SKM-1 treated with dmso at 0.1 percent for 144 hours (cell line): Measurements from ENCODE around the gene PELI2.
A peak's percentile ranks its signal among the peaks of the same experiment; 100 is the strongest.

Experiments used
- DNase-seq: peaks from one replicate; lab custom pipeline; 2025; ENCODE audit not compliant: unreplicated experiment; lab: John Stamatoyannopoulos, UW

Gene PELI2, protein sequence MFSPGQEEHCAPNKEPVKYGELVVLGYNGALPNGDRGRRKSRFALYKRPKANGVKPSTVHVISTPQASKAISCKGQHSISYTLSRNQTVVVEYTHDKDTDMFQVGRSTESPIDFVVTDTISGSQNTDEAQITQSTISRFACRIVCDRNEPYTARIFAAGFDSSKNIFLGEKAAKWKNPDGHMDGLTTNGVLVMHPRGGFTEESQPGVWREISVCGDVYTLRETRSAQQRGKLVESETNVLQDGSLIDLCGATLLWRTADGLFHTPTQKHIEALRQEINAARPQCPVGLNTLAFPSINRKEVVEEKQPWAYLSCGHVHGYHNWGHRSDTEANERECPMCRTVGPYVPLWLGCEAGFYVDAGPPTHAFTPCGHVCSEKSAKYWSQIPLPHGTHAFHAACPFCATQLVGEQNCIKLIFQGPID

DNA sequence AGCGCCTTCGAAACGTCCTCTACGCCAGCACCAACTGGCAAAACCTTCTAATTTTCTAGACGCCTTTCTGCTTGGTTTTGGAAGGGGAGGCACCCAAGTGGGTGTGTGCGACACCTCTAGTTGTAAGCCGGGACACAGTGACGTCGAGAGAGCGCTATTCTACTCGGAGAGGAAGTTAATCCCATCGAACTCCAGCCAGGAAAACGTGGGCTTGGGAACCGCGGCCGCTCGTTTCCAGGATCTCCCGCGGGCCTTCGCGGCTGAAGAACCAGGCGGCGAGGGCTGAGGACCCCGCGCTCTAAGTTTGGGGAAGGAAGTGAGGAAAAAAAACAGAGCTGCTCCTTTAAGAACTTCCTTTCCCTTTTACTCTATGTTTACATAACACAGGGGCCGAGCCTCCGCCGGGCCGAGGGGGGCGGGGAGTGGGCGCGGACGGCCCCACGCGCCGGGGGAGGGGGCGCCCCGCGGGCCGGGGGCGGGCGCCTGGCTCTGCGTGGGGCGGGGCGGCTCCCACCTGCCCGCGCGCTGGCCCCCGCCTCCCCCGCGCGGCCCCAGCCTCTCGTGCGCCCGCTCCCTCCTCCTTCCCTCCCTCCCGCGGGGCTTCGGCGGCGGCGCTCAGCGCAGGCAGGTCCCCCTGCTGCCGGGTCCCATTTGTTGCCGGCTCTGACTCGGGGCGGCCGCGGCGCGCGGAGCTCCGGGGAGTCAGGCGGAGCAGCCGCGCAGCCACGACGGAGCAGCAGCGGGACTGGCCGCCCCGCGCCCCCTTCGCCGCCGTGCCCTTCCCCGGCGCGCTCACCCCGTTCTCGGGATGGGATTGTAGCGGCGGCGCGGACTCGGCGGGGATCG is at the start of gene PELI2:
Gene PELI2, plus strand, starts transcription at position 647 of the 846 bp plus-strand sequence. CDS start 250 bp downstream, outside the sequence.
- DNase-seq, result peak; percentile 74

DNA sequence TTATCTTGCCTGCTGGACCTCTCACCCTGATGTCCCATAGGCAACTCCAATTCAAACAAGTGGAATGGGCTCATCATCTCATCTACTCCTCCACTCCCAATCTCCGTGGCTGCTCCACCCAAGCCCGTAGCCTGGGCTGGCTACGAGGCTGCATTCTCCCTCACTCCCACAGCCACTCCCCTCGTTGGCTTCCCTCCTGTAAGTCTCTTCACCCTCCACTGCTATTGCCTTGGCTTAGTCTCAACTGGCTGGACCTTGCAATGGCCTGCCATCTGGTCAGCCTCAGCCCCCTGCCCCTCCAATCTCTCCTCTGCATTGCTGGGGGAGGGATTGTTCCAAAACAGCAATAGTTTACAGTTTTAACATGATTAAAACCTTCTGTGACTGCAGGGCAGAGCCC is 44.4 kb upstream of the PELI2 start:
- DNase-seq, result no peak

DNA sequence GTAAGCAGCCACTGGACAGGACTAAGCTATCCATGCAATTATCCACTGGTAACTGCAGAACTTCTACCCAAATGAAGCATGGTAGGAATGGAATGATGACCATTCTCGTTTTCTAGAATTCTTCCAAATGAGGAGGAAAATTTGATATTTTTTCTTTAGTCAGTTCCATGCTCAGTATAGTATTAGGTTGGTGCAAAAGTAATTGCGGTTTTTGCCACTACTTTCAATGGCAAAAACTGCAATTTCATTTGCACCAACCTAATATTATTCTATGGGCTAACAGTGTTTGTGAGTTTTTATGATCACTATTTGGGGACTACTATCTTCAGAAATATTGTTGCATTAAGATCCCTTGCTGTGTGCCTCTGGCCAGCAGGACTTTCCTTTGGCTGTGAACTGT is 42.9 kb upstream of the PELI2 start:
- DNase-seq, result no peak

DNA sequence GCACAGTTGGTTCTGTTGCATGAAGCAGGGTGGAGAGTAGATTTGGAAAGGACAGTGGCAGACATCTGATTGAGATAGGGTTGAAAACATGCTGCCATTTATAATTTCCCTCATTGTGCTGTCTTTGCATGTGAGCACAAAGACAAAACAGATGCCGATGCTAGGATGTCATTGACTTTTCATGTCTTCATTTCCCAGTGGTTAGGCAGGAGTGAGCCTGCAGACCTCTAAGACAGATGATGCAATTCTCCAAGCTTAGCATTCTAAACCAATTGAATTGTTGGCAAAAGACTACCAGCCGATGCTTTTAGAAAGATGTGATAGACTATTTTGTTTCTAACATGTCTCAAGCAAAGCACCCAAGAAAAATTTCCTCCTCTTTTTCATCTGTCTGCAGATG is 37.1 kb upstream of the PELI2 start:
- no peak for DNase-seq

DNA sequence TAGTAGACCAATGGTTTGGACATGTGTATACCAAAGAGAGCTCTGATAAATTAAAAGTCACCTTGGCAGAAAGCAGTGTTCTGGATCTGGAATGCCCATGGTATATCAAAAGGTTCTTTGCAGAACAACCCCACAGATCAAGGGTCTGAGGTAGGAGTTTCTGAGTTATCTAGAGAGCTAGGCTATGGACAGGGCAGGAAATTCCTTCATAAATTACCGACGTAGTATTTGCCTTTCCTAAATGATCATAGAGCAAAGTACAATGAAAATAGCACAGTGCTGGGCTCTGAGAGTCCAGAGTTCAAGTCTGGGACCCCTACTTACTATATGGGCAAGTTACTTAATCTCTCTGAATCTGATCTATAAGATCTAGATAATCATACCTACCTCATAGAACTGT is 35.3 kb upstream of the PELI2 start:
- no peak for DNase-seq

DNA sequence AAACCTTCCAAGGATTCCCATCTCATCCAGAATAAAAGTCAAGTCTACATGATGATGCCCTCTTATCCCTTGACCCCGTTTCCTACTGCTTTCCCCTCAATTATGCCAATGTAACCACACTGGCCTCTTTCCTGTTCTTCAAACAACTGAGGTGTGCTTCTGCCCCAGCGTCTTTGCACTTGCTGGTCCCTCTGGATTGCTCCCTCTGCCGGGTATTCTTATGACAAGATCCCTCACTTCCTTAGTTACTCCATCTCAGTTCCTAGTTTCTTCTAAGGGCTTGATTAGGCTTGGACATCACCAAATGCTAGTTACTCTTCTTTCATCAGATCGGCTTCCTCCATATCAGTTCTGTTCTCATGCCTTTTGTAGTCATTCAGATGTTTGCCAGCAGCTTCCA is 32.7 kb upstream of the PELI2 start:
- no peak for DNase-seq

DNA sequence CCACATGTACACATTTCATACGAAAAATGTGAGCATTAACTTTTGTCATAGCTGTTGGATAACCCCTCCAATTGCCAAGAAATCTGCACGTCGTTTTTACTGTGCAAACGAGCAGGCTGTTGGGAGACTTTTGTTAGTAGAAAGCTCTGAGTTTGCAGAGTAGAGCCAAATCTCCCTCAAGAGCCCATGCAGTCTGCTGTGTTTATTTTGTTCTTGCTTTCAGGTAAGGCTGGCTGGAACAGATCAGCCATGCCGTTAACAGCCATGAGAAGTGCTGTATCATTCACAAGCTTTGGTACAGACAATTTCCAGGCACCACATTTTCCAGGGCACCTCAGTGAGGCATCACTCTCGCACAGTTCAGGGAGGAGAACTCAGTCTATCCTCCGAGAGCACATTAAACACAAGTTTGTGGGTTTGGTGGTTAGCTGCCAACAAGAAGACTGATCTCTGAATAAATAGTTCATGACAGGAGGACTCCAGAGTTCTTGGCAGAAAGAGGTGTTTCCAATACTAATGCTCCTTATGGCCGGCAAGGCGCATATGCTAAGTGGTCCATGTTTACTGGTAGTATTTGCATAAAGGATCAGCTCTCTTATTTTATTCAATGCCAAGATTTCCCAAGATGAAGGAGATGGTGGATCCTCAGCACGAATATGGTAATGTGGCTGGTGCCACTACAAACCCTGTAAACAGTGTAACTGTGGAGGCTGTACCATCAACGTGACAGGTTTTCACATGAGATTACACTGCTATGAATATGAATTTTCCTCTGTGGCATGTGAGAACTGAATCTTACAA is 30.3 kb upstream of the PELI2 start:
- DNase-seq, result no peak

DNA sequence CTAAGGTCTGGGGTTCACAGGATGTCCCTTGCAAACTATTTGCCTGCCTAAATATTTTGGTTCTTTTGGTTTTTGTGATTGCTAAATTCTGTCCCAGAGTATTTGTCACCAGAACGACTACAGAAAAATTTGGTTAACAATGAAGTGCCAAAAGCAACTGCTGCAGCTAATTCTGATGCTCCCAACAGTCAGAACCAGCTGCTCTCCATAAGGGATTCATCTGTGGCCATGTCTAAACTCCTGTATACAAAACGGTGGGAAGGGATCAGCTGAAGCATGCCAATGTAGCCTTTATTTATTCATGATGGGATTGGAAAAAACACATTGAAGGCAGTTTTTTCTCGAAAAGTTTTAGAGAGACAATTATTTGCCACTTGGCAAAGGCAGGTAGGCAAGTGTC is 29.3 kb upstream of the PELI2 start:
- no peak for DNase-seq

DNA sequence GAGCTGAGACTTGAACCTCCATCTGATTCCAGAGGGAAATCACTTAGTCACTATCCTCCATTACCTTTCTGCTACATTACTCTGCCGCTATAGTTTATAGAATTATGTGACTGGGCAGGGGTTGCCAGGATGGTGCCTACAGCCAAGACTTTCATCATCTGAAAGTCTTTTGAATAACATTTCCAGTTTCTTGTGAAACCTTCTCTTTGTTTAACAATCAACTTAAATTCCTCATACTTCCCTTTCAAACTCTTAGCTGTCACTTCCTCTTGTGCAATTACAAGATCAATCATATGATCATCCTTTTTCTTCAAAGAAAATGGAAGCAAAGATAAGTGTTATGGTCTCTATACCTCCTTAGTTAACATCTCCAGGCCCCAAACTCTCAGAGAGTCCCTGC is 25.4 kb upstream of the PELI2 start:
- peak; percentile 52 for DNase-seq

DNA sequence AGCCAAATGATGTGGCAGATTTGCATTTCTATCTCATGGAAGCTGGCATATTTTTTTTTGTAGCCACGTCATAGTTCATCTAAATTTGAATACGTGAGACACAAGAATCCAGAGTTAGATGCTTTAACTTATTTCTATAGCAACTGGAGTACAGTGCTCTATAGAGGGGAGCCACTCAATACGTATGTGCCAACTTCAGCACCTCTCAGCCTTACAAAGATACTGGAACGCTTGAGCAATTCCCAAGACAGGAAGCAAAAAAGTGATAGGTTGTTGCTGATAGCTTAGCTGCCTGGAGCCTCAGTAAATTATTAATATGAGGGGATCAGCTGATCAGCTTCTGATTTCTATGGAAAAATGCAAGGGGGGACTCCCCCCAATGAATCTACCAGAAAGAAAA is 24.1 kb upstream of the PELI2 start:
- DNase-seq, result no peak

DNA sequence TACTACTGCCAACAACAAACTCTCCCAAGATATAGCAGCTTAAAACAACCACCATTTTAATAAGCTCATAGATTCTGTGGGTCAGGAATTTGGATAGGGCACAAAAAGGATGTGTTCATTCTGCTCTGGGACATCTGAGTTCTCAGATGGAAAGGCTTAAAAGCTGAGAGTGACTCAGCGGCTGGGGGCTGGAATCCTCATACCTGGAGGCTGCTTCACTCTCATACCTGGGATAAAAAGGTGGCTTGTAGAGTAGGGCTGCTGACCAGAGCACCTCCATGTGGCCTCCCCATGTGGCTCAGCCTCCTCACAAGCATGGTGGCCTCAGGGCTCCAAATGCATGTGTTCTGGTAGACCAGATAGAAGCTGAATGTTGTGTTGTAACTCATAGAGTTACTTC is 20.2 kb upstream of the PELI2 start:
- DNase-seq, result no peak

DNA sequence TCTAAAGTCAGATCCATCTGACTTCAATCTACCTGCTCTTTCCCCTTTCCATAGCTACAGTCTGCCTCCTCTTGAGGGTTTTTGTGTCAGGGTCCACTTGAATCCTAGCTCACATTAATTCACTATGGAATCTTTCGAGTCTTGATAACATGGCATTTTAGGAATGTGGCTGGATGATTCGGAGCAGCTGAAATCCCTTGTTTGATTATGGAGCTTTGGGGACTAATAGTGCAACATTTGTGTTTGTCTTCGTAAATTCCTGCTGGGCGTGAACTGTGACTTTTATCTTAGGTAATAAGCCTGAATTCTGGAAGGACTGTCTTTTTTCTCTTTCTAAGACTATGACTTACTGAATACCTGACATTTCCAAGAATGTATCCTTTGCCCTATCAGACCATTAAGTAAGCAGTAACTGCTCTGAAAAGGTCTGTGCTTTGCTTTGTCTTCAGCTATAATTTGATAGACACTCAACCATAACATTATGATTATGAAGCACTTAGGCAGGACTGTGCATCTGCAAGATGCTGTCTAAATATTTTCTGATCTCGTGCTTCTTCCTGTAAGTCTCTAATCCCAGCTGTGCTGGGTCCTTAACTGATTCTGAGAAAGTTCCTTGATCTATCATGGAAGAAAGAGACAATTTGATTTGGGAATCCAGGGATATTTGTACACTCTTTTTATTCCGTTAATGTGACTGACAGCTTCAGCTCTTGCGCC is 19.0 kb upstream of the PELI2 start:
- DNase-seq, result no peak

DNA sequence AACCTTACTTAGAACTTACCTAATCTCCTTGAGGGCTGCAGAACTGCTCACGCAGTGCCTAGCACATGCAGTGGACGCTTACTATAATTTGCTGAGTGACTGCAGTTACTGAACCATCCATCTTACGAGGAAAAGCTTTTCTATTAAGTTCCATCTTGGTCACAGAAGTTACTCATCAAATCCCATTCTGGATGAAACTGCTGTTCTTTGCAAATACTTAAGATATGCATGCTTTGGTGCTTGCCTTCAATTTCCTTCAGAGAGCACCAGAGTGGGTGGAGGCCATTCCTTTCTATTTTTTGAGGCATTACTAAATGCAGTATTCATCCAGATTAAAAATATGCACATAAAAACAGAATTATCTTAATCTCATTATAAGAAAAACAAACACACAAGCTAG is 17.7 kb upstream of the PELI2 start:
- no peak for DNase-seq

DNA sequence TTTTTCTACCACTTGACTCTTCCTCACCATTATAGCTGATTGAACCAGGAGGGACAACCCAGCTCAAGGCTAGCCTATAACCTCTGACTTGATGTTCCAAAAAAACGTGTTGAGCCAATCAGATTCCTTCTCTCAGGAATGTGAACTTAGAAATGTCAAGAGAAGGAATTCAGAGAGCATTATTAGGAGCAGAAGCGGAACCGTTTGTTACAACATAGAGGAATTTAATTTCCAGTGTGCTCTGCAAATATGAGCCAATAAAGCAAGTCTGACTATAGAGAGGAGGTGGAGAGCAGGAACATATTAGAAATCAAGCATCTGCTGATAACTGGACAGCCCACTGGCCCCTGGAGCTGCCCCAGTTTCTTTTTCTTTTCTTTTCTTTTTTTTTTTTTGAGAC is 15.3 kb upstream of the PELI2 start:
- DNase-seq, result no peak

DNA sequence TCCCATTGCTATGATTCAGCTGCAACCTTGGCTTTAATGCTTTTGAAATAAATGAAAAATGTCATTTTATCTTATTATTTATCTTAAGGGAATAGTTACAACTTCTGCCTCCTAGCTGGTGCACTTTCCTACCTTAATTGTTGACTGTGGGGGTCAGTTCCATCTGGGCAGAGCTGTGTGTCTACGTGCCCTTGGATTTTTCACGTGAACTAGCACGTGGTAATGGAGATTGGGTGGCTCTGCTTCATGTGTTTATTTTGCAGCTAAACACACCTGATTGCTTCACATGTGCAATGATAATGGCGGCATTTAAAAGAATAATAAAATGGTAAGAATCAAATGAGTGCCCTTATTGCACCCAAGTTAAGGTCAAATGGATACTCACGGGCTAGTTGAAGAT is 10.6 kb upstream of the PELI2 start:
- DNase-seq, result no peak

DNA sequence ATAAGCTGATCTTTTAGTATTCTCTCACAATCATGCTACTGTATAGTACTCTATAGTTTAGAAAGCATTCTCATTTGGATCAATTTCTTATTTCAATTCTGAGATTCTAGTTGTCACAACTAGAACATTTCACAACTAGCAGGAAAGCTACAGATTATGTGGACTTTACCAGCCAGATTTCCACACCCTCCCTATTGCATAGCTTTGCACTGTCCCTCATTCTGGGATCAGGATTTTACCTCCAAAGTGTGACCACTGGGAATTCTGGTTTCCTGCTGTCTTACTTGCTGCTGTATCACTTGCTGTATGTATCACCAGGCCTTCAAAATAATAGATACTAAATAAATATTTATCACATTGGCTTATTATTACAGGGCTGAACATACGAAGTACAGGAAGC is 10.2 kb upstream of the PELI2 start:
- no peak for DNase-seq

DNA sequence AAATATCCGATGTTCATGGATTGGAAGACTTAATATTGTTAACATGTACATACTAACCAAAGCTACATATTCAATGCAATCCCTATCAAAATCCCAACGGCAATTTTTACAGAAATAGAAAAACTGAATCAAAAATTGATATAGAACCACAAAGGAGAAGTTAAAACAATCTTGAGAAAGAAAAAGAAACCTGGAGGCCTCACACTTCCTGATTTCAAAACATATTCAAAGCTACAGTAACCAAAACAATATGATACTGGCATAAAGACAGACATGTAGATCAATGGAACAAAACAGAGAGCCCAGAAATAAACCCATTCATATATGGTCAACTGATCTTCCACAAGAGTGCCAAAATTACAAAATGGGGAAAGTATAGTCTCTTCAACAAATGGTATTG is 5.4 kb upstream of the PELI2 start:
- peak; percentile 52 for DNase-seq

DNA sequence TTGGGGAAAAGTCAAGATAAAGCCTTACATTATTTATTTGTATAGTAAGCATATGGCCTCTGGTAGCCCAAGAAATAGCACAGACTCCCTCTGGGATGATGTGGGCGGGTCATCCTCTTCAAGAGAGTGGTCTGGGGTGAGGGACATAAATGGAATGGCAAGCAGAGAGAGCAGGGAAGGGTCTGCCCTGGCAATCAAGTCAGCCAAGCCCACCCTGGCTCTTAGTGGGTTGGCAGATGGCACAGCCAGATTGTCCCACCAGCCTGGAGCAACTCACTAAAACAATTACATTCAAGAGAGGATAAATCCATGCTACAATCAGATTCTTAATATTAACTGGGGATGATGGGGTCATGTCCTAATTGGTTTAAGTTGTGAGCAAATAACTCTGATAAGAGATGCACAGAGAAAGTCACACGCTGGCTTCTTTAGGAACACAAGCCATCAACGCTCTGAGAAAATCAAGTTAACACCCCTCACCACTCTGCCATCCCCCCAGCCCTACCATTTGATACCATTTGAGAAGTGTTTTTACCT is 2.8 kb upstream of the PELI2 start:
- no peak for DNase-seq

DNA sequence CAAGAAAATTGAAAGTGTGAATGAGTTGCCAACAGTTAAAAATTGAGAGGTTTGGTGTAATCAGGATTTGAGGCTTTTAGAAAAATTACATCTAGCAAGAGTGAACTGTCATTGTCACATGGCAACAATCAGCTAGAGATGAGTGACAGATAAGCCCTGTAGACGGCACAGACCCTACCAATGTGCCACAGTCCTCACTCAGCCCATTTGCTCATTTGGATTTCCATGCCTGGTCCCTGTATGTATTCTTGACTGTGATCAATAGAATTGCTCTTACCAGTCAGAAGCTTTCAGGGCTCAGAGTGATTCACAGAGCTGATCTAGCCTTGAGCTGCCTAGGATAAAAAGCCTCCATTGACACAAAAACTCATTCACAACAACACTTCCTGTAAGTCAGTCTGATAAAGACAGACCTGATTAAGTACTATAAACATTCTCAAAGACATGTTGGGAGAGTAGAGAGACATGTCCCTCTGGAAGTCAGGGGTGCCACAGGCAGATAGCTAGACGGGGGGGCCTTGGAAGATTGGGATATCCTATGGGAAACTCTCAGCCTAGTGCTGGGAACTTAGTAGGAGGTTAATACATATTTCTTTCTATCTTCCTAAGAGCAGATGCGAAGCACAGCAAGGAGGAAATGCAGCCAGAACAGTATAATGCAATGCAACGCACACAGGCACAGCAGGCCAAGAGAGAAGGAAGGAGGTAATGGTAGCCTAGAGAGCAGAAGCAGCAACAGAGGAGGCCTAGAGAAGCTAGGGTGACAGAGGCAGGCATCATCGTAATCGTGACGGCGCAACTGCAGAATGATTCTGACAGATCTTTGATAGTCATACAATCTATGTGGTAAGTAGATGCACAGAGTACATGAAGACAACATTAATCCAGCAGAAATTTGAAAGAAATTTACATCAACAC is 2.0 kb upstream of the PELI2 start:
- no peak for DNase-seq
